CD4-positive, alpha-beta T cell (primary cell): Measurements from ENCODE around the gene OXCT1. TPM values are rescaled to one million over a fixed set of nuclear protein-coding genes. Genes with fewer than 3 reads are reported as not detected.
A peak's percentile ranks its signal among the peaks of the same experiment; 100 is the strongest.

Source experiments
- ATAC-seq: fragments of 200-7000 bp; cut with Tn5 transposase; one replicate; pipeline ENCODE4 v1.10.0; 2022; ENCODE audit warnings: mild to moderate bottlenecking; ENCODE audit not compliant: poor library complexity
- CTCF ChIA-PET: fragments of 350-600 bp; sonication (Branson Sonifier 250); formaldehyde crosslinking; loops from one replicate; lab custom pipeline; 2021; ENCODE audit warnings: antibody characterized with exemption, inconsistent platforms; lab: Charles Lee
- POLR2A ChIA-PET: fragments of 350-600 bp; sonication (Branson Sonifier 250); formaldehyde crosslinking; loops from one replicate; lab custom pipeline; 2021; ENCODE audit warnings: antibody characterized with exemption, inconsistent platforms; lab: Charles Lee
- DNase-seq, 14 experiments: peaks; one replicate each; pipeline ENCODE4 v3.0.0-alpha.2; 2013 to 2020; ENCODE audit warnings: mixed read lengths in 2 of 14
- H3K27ac ChIP-seq, 2 donors: one replicate each; pipeline versions ENCODE4 v1.5.1 to v1.7.0; 2013; ENCODE audit warnings: low read length in 2 of 2, low read depth in 1 of 2, mild to moderate bottlenecking in 1 of 2
- H3K27me3 ChIP-seq, 2 experiments: 1 replicate in 1 of 2; 2 replicates in 1 of 2; pipeline versions ENCODE4 v1.6.1 to v1.7.0; 2013; ENCODE audit warnings: low read length in 2 of 2, control low read depth in 1 of 2, mild to moderate bottlenecking in 1 of 2, moderate library complexity in 1 of 2; ENCODE audit not compliant: insufficient read depth in 2 of 2, control insufficient read depth in 1 of 2
- H3K36me3 ChIP-seq: one replicate; pipeline ENCODE4 v1.6.1; 2013; ENCODE audit warnings: low read length, control low read depth; ENCODE audit not compliant: insufficient read depth
- H3K4me1 ChIP-seq: one replicate; pipeline ENCODE4 v1.6.1; 2013; ENCODE audit warnings: low read length, control low read depth; ENCODE audit not compliant: insufficient read depth
- H3K4me3 ChIP-seq: one replicate; pipeline ENCODE4 v1.5.1; 2013; ENCODE audit warnings: mild to moderate bottlenecking, low read length, moderate library complexity
- H3K9me3 ChIP-seq, 2 experiments: 1 replicate in 1 of 2; 2 replicates in 1 of 2; pipeline versions ENCODE4 v1.6.1 to v1.7.0; 2013; ENCODE audit warnings: low read length in 2 of 2, mild to moderate bottlenecking in 2 of 2, control low read depth in 1 of 2, moderate library complexity in 1 of 2; ENCODE audit not compliant: control insufficient read depth in 1 of 2, insufficient read depth in 1 of 2
- H3K27ac Mint-ChIP-seq: one replicate; pipeline ENCODE4 v1.8.0; 2020; ENCODE audit warnings: mixed read lengths
- H3K27me3 Mint-ChIP-seq: one replicate; pipeline ENCODE4 v1.8.0; 2021; ENCODE audit warnings: mixed read lengths
- H3K36me3 Mint-ChIP-seq: one replicate; pipeline ENCODE4 v1.8.0; 2021; ENCODE audit warnings: low read depth, mixed read lengths
- H3K4me1 Mint-ChIP-seq: one replicate; pipeline ENCODE4 v1.8.0; 2021; ENCODE audit warnings: low read depth, mixed read lengths
- H3K4me3 Mint-ChIP-seq: one replicate; pipeline ENCODE4 v1.8.0; 2020; ENCODE audit warnings: mild to moderate bottlenecking, mixed read lengths
- H3K9me3 Mint-ChIP-seq: one replicate; pipeline ENCODE4 v1.8.0; 2020; ENCODE audit warnings: mixed read lengths
- CTCF ChIP-seq: fragments of 200-600 bp; IDR thresholded peaks from one replicate; pipeline ENCODE4 v1.8.0; 2022; ENCODE audit warnings: antibody characterized with exemption, mild to moderate bottlenecking
- intact Hi-C, 2 experiments: fragments of 100-400 bp; cut with DNase I in 1 of 2; cut with micrococcal nuclease in 1 of 2; formaldehyde crosslinking; loops; one replicate each; pipeline versions ENCODE4 v1.15.1 to v1.9.0; 2023 to 2025; cut with DNase I, micrococcal nuclease
- total RNA-seq, 174 experiments: library from RNA in 2 of 174; stranded (reverse) in 2 of 174; gene quantifications; one replicate each; pipeline ENCODE4 v1.2.3 and lab custom pipeline; 2021 to 2026

Gene OXCT1
- total RNA-seq, 2 experiments from 2014 or later = 14.7 to 15.3 TPM

GRCh38 chr5:41856644-41857491, 13.4 kb downstream of the OXCT1 start:
- Mint-ChIP-seq H3K4me3 (no peak overlapping the region), H3K27me3 (no peaks in the 10 kb centered on the region), H3K36me3 (peaks cover 53% of the 10 kb centered on the region), H3K9me3 (no peaks in the 10 kb centered on the region), H3K27ac (no peak overlapping the region), H3K4me1 (peaks cover 9% of the 10 kb centered on the region)
- Histone ChIP-seq H3K9me3 (no peaks in the 10 kb centered on the region), H3K4me3 (no peak overlapping the region), H3K27ac (no peak overlapping the region), H3K4me1 (peaks cover 3% of the 10 kb centered on the region), H3K27me3 (no peaks in the 10 kb centered on the region), H3K36me3 (peaks cover 73% of the 10 kb centered on the region)
- ChIA-PET CTCF (interaction anchor here (0.6 to 4.9 kb wide), 17 partner anchors 9 to 985 kb away, joined by 3 to 48 read pairs (median 4); partner anchors contain the start of genes FBXO4 and RIMOC1), POLR2A (interaction anchor here (0.6 to 1.8 kb wide), 5 partner anchors 16 to 727 kb away, joined by 3 to 17 read pairs (median 3); partner anchors contain the start of genes FBXO4 and RIMOC1)
- ATAC-seq (peak; percentile 92), DNase-seq (peak in 13 of 14 experiments; percentile 6 to 87 (median 40))
- intact Hi-C loops = loop anchor here (1.0 to 5.0 kb wide), 6 partner anchors 68 to 1030 kb away; partner anchors contain the start of gene FBXO4 (in 2 of the 2)
- TF ChIP-seq CTCF = peak; percentile 83

DNA sequence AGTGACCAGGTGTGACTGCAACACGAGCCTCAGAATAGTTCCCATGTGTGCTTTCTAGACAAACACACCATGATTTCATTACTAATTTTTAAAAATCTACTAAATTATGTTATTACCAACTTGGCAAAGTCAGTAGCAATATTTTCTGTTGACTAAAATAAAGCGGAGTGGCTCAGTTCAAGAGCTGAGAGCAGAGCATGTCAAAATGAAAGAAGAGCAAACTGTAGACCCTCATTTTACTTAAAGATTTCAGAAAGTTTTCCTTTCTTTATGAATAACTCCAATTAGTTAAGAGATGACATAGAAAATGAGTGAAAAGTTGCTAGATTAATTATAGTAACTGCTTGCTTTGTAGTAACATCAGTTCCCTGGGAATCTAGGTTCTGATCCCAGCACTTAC, 17.9 kb downstream of the OXCT1 start:
- H3K36me3 Mint-ChIP-seq = peaks cover 55% of the 10 kb centered on the region

GRCh38 chr5:41851116-41851515, 19.1 kb downstream of the OXCT1 start:
- intact Hi-C loops = no loop called here
- no peak for TF ChIP-seq CTCF
- Mint-ChIP-seq H3K9me3 (no peaks in the 10 kb centered on the region), H3K4me3 (no peak overlapping the region), H3K27ac (no peak overlapping the region), H3K36me3 (peaks cover 55% of the 10 kb centered on the region), H3K27me3 (no peaks in the 10 kb centered on the region), H3K4me1 (no peaks in the 10 kb centered on the region)
- no peak for DNase-seq
- Histone ChIP-seq H3K27me3 (no peaks in the 10 kb centered on the region), H3K27ac (no peak overlapping the region), H3K4me1 (no peaks in the 10 kb centered on the region), H3K36me3 (peaks cover 68% of the 10 kb centered on the region), H3K4me3 (no peak overlapping the region), H3K9me3 (no peaks in the 10 kb centered on the region)
- POLR2A ChIA-PET = no interaction called here
- ATAC-seq = no peak
- CTCF ChIA-PET = no interaction called here

More for the DNA sequence above, 17.9 kb downstream of the OXCT1 start:
- H3K4me1 ChIP-seq = peaks cover 3% of the 10 kb centered on the region
- intact Hi-C loops = no loop called here
- no peak for ATAC-seq
- ChIA-PET POLR2A (no interaction called here), CTCF (no interaction called here)
- no peak overlapping the region for H3K27ac ChIP-seq
- Mint-ChIP-seq H3K4me3 (no peak overlapping the region), H3K27ac (no peak overlapping the region), H3K9me3 (no peaks in the 10 kb centered on the region), H3K27me3 (no peaks in the 10 kb centered on the region), H3K4me1 (no peaks in the 10 kb centered on the region)
- no peak for TF ChIP-seq CTCF
- DNase-seq = no peak
- H3K36me3 ChIP-seq = peaks cover 77% of the 10 kb centered on the region
- H3K9me3 ChIP-seq = no peaks in the 10 kb centered on the region
- no peaks in the 10 kb centered on the region for H3K27me3 ChIP-seq
- H3K4me3 ChIP-seq = no peak overlapping the region
